ENCODE data around the gene GYPE. TPM values are rescaled to one million over a fixed set of nuclear protein-coding genes. Genes with fewer than 3 reads are reported as not detected.
"Not testable (repeated sequence)": the region's sequence is repeated elsewhere in the genome, so short reads cannot be mapped to it uniquely, and the experiment has no call there.

GYPE gene
- under 0.01 and 0.29 TPM in 2 replicates for total RNA-seq

- H3K27me3 ChIP-seq (ENCODE audit: insufficient read depth, low read length); H3K36me3 ChIP-seq (ENCODE audit: insufficient read depth, low read length); H3K27ac ChIP-seq (ENCODE audit: low read depth, low read length); H2AFZ ChIP-seq (ENCODE audit: low read length); H3K4me1 ChIP-seq (ENCODE audit: insufficient read depth, low read length); DNase-seq (ENCODE audit: insufficient read length, low spot score, missing footprints); H3K4me3 ChIP-seq (ENCODE audit: insufficient read depth, low read length); H3K79me2 ChIP-seq (ENCODE audit: insufficient read depth, low read length); H3K9me3 ChIP-seq (ENCODE audit: low read depth, low read length); H3K4me2 ChIP-seq (ENCODE audit: insufficient read depth, low read length); H4K20me1 ChIP-seq (ENCODE audit: insufficient read depth, low read length): not testable (repeated sequence)
These were observed at the start of gene GYPE for GRCh38 chr4:143905440-143905839. Gene GYPE, minus strand, starts transcription at chr4:143905559. Its CDS starts 52 bp downstream, at chr4:143905507.

DNA sequence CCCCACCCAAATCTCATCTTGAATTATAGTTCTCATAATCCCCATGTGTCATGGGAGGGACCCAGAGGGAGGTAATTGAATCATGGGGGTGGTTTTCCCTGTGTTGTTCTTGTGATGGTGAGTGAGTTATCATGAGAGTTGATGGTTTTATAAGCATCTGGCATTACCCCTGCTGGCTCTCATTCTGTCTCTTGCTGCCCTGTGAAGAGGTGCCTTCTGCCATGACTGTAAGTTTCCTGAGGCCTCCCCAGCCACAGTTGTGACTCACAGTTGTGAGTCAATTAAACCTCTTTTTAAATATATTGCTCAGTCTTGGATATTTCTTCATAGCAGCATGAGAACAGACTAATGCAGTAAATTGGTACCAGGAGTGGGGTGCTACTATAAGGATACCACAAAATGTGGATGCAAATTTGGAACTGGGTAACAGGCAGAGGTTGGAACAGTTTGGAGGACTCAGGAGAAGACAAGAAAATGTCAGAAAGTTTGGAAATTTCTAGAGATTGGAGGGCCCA is 46.2 kb upstream of the GYPE start:
- not testable (repeated sequence) for H2AFZ ChIP-seq (ENCODE audit: low read length); H3K79me2 ChIP-seq (ENCODE audit: insufficient read depth, low read length); H3K4me1 ChIP-seq (ENCODE audit: insufficient read depth, low read length); DNase-seq (ENCODE audit: insufficient read length, low spot score, missing footprints); H3K27ac ChIP-seq (ENCODE audit: low read depth, low read length); H3K4me3 ChIP-seq (ENCODE audit: insufficient read depth, low read length); H3K4me2 ChIP-seq (ENCODE audit: insufficient read depth, low read length); H4K20me1 ChIP-seq (ENCODE audit: insufficient read depth, low read length); H3K9me3 ChIP-seq (ENCODE audit: low read depth, low read length); H3K27me3 ChIP-seq (ENCODE audit: insufficient read depth, low read length); H3K36me3 ChIP-seq (ENCODE audit: insufficient read depth, low read length)

- not testable (repeated sequence) for H3K4me3 ChIP-seq (ENCODE audit: insufficient read depth, low read length); H3K36me3 ChIP-seq (ENCODE audit: insufficient read depth, low read length); H4K20me1 ChIP-seq (ENCODE audit: insufficient read depth, low read length); H3K27me3 ChIP-seq (ENCODE audit: insufficient read depth, low read length); H2AFZ ChIP-seq (ENCODE audit: low read length); H3K9me3 ChIP-seq (ENCODE audit: low read depth, low read length); DNase-seq (ENCODE audit: insufficient read length, low spot score, missing footprints); H3K4me2 ChIP-seq (ENCODE audit: insufficient read depth, low read length); H3K79me2 ChIP-seq (ENCODE audit: insufficient read depth, low read length); H3K27ac ChIP-seq (ENCODE audit: low read depth, low read length); H3K4me1 ChIP-seq (ENCODE audit: insufficient read depth, low read length)
These were observed 45.6 kb upstream of the GYPE start for GRCh38 chr4:143950967-143951366.

DNA sequence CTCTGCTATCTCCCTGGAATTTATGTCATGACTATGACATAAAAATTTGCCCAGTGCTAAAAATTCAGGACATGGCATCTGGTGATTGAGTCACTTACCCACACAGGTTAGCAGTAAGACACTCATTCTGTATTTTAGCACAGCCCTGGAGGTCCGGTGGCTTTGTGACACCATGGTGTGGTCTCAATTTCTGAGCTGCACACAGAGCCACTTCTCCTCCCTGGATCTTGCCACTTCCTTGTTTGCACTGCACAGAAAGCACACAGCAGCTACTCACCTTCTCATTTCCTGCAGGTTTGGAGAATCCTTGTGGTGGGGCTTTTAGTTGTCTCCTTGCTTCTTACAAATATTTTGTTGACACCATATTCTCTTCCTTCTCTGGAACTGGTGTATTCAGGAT is 44.8 kb upstream of the GYPE start:
- H3K4me3 ChIP-seq (ENCODE audit: insufficient read depth, low read length); H3K27ac ChIP-seq (ENCODE audit: low read depth, low read length); H3K79me2 ChIP-seq (ENCODE audit: insufficient read depth, low read length); H3K36me3 ChIP-seq (ENCODE audit: insufficient read depth, low read length); H3K27me3 ChIP-seq (ENCODE audit: insufficient read depth, low read length); H3K4me1 ChIP-seq (ENCODE audit: insufficient read depth, low read length); H2AFZ ChIP-seq (ENCODE audit: low read length); H4K20me1 ChIP-seq (ENCODE audit: insufficient read depth, low read length); H3K4me2 ChIP-seq (ENCODE audit: insufficient read depth, low read length); H3K9me3 ChIP-seq (ENCODE audit: low read depth, low read length); DNase-seq (ENCODE audit: insufficient read length, low spot score, missing footprints): not testable (repeated sequence)

- H3K9me3 ChIP-seq (ENCODE audit: low read depth, low read length); H3K4me3 ChIP-seq (ENCODE audit: insufficient read depth, low read length); DNase-seq (ENCODE audit: insufficient read length, low spot score, missing footprints); H2AFZ ChIP-seq (ENCODE audit: low read length); H4K20me1 ChIP-seq (ENCODE audit: insufficient read depth, low read length); H3K36me3 ChIP-seq (ENCODE audit: insufficient read depth, low read length); H3K27me3 ChIP-seq (ENCODE audit: insufficient read depth, low read length); H3K27ac ChIP-seq (ENCODE audit: low read depth, low read length); H3K4me2 ChIP-seq (ENCODE audit: insufficient read depth, low read length); H3K4me1 ChIP-seq (ENCODE audit: insufficient read depth, low read length); H3K79me2 ChIP-seq (ENCODE audit: insufficient read depth, low read length): not testable (repeated sequence)
These were observed 42.1 kb upstream of the GYPE start for GRCh38 chr4:143947493-143947892.

- H3K36me3 ChIP-seq (ENCODE audit: insufficient read depth, low read length); H3K27ac ChIP-seq (ENCODE audit: low read depth, low read length); H3K4me3 ChIP-seq (ENCODE audit: insufficient read depth, low read length); DNase-seq (ENCODE audit: insufficient read length, low spot score, missing footprints); H3K4me2 ChIP-seq (ENCODE audit: insufficient read depth, low read length); H3K4me1 ChIP-seq (ENCODE audit: insufficient read depth, low read length); H3K79me2 ChIP-seq (ENCODE audit: insufficient read depth, low read length); H3K27me3 ChIP-seq (ENCODE audit: insufficient read depth, low read length); H4K20me1 ChIP-seq (ENCODE audit: insufficient read depth, low read length); H2AFZ ChIP-seq (ENCODE audit: low read length); H3K9me3 ChIP-seq (ENCODE audit: low read depth, low read length): not testable (repeated sequence)
These were observed 35.3 kb upstream of the GYPE start for GRCh38 chr4:143940708-143941107.

- no peaks in the 10 kb centered on the region for H3K9me3 ChIP-seq (ENCODE audit: low read depth, low read length)
- no peaks in the 10 kb centered on the region for H3K79me2 ChIP-seq (ENCODE audit: insufficient read depth, low read length)
- DNase-seq (ENCODE audit: insufficient read length, low spot score, missing footprints) = no peak
- no peak overlapping the region for H3K4me2 ChIP-seq (ENCODE audit: insufficient read depth, low read length)
- TF ChIP-seq, protein P1, sequence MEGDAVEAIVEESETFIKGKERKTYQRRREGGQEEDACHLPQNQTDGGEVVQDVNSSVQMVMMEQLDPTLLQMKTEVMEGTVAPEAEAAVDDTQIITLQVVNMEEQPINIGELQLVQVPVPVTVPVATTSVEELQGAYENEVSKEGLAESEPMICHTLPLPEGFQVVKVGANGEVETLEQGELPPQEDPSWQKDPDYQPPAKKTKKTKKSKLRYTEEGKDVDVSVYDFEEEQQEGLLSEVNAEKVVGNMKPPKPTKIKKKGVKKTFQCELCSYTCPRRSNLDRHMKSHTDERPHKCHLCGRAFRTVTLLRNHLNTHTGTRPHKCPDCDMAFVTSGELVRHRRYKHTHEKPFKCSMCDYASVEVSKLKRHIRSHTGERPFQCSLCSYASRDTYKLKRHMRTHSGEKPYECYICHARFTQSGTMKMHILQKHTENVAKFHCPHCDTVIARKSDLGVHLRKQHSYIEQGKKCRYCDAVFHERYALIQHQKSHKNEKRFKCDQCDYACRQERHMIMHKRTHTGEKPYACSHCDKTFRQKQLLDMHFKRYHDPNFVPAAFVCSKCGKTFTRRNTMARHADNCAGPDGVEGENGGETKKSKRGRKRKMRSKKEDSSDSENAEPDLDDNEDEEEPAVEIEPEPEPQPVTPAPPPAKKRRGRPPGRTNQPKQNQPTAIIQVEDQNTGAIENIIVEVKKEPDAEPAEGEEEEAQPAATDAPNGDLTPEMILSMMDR (IDR thresholded peaks at IDR 0.05; ENCODE audit: extremely low read depth, low read depth, low read length) = no peak
- H3K4me1 ChIP-seq (ENCODE audit: insufficient read depth, low read length) = no peaks in the 10 kb centered on the region
- no peak overlapping the region for H3K4me3 ChIP-seq (ENCODE audit: insufficient read depth, low read length)
- H3K27me3 ChIP-seq (ENCODE audit: insufficient read depth, low read length) = no peaks in the 10 kb centered on the region
- no peak overlapping the region for H2AFZ ChIP-seq (ENCODE audit: low read length)
- H3K27ac ChIP-seq (ENCODE audit: low read depth, low read length) = no peak overlapping the region
- H4K20me1 ChIP-seq (ENCODE audit: insufficient read depth, low read length) = no peaks in the 10 kb centered on the region
- H3K36me3 ChIP-seq (ENCODE audit: insufficient read depth, low read length) = no peaks in the 10 kb centered on the region
These were observed 34.2 kb upstream of the GYPE start for GRCh38 chr4:143939528-143939927.

GRCh38 chr4:143938890-143939289 is 33.5 kb upstream of the GYPE start:
- not testable (repeated sequence) for H3K9me3 ChIP-seq (ENCODE audit: low read depth, low read length); DNase-seq (ENCODE audit: insufficient read length, low spot score, missing footprints); H2AFZ ChIP-seq (ENCODE audit: low read length); H3K27ac ChIP-seq (ENCODE audit: low read depth, low read length); H4K20me1 ChIP-seq (ENCODE audit: insufficient read depth, low read length); H3K4me1 ChIP-seq (ENCODE audit: insufficient read depth, low read length); H3K4me2 ChIP-seq (ENCODE audit: insufficient read depth, low read length); H3K36me3 ChIP-seq (ENCODE audit: insufficient read depth, low read length); H3K79me2 ChIP-seq (ENCODE audit: insufficient read depth, low read length); H3K4me3 ChIP-seq (ENCODE audit: insufficient read depth, low read length); H3K27me3 ChIP-seq (ENCODE audit: insufficient read depth, low read length)

All from osteoblast (primary cell).